NCI-H2081 treated with DMSO at 0.1 percent for 48 hours (cell line): ENCODE data around the gene UCP3.
"Not testable (repeated sequence)": the region's sequence is repeated elsewhere in the genome, so short reads cannot be mapped to it uniquely, and the experiment has no call there.

Experiments
- DNase-seq: peaks from one replicate; lab custom pipeline; 2025; lab: John Stamatoyannopoulos, UW

Gene UCP3

DNA sequence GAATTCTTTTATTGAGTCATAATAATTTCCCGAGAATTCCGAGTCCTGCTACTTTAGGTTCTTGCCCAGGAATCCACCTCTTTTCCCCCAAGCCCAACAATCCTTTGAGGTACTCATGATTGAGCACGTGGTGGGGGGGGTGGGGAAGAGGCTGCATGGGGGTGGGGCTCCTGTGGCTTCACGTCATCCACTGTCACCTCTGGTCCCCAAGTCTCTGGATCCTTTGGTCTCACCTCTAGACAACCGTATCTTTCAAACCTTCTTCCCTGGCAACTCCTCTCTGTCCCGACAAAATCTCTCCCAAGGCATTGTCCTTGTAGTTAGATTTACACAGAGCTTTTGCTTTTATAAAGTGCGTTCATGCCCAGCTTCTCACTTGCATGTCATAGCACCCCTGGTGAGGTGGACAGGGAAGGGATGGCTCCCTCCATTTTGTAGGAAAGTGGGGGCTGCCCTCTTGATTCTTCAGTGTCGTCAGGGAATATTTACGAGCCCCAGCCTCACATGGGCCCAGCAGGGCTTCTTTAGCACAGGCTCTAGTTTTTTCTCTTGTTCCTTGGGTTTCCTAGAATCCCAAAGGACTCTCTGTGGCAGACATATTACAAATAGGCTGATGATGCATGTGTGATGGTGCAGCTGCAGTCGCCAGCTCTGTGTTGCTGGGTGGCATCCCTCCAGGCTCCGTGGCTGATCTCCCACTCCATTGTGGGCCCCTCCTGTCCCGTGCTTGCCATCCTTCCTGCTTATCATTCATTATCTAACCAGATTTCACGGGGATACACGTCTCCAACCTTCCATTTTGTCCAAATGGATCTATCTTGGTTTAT, 8.4 kb downstream of the UCP3 start:
- DNase-seq: no peak

DNA sequence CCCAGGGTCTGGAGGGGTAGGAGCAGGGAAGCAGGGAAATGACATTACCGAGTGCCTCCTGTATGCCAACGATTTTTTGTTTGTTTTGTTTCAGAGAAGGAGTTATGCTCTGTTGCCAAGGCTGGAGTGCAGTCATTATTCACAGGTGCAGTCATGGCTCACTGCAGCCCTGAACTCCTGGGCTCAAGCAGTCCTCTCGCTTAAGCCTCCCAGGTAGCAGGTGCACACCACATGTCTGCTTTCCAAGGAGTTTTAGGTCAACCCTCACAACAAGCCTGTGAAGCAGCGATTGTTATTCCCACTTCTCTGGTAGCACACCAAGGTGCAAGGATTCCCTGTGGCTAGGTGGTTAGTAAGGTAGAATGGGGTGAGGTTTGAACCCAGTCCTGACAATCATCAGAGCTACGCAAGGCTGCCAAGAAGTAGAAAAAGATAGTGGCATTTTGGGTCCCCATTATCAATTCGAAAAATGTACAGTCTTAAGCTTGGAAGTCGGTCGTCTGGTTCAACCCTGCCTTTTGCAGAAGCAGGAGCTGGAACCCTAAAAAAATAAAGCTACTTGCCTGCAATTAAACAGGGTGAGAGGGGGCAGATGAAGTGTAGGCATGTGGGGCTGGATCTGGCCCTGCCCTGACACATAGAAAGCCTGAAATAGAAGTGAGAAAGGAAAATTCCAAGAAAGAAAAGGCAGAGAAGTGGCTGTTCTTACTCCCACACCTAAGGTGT, 9.1 kb downstream of the UCP3 start:
- no peak for DNase-seq

DNA sequence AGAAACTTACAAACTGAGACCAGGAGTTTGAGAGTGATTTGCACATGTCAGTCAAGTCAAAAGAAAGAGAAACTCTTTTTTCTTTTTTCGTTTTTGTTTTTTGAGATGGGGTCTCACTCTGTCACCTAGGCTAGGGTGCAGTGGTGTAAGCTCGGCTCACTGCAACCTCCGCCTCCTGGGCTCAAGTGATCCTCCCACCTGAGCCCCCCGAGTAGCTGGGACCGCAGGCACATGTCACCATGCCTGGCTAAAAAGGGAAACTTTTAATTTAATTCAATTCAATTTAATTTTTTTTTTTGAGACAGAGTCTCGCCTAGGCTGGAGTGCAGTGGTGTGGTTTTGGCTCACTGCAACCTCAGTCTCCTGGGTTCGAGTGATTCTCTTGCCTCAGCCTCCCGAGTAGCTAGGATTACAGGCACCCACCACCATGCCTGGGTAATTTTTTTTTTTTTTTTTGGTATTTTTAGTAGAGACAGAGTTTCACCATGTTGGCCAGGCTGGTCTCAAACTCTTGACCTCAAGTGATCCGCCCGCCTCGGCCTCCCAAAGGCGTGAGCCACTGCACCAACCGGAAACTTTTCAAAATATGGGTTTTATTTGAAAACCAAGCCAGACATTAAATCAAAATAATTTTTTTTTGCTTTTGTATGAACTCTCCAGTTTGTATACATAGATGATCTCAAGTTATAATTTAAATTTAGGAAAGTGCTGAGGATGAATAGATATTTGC, 9.9 kb downstream of the UCP3 start:
- no peak for DNase-seq

DNA sequence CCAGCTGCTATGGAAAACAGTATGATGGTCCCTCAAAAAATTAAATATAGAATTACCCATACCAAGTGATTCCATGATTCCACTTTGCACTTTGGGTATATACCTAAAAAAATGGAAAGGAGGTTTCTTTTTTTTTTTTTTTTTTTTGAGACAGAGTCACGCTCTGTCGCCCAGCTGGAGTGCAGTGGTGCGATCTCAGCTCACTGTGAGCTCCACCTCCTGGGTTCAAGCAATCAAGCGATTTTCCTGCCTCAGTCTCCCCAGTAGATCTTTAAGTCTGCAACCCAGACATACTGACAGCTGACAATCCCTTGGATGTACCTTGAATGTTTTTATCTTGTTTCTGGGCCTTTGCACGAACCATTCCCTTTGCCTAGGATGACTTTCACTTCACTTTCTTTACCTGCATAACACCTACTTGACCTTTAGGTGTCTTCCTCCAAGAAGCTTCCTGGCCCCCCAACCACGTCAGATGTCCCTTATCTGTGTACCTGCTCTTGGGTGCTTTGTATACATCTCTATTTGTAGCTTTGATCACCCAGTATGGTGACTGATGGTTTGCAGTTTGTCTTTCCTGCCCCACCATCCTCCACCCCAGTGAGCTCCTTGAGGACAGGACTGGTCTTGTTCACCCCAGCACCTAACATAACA, 11.6 kb downstream of the UCP3 start:
- DNase-seq: no peak

DNA sequence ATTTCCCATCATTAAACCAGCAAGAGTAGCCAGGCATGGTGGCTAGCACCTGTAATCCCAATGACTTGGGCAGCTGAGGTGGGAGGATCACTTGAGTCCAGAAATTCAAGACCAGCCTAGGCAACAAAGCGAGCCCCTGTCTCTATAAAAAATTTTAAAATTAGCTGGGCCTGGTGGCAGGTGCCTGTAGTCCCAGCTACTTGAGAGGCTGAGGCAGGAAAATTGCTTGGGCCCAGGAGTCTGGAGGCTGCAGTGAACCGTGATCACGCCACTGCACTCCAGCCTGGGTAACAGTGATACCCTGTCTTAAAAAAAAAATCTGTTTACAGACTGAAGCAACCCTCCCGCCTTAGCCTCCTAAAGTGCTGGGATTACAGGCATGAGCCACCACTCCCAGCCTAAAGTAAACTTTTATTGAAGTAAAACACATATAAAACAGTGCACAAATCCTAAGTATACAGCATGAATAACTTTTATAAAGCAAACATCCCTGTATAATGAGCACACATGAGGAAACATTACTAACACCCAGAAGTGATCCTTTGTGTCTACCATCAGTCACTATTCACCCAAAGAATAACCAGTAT, 12.6 kb downstream of the UCP3 start:
- DNase-seq: no peak

DNA sequence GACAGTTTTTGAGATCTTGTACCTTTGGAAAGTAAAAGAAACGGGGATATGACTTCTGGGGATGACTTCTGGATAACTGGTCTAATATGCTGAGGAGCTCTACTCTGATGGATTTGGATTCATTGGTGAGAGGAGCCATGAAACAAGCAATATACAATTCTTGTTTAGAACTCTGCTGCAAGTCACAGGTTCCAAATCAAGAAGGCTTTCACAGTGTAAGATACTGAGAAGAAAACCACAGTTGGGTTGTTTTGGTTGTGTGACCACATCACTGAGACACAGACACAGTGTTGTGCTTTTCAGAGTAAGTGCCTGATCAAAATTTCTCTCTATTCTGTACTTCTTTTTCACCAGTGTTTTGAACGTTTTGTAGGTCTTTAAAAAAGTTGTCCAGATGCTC, 13.2 kb downstream of the UCP3 start:
- DNase-seq: no peak

DNA sequence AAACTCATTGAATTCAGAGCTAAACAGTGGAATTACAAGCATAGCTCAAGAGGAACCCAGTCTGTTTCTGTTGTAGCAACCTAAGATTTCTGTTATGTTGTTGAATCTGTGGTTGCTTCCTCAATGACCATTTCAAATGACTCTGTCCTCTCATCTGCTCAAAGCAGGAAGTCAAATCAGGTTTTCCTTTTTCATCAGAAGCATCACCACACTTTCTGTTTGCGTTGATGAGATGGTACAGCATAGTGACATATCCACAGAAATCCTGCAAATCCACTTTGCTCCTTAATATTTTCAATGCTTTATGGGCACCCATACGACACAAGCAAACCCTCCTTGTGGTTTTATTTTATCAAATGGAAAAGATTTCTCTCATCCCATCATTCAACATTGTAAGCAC, 13.6 kb downstream of the UCP3 start:
- DNase-seq: no peak

DNA sequence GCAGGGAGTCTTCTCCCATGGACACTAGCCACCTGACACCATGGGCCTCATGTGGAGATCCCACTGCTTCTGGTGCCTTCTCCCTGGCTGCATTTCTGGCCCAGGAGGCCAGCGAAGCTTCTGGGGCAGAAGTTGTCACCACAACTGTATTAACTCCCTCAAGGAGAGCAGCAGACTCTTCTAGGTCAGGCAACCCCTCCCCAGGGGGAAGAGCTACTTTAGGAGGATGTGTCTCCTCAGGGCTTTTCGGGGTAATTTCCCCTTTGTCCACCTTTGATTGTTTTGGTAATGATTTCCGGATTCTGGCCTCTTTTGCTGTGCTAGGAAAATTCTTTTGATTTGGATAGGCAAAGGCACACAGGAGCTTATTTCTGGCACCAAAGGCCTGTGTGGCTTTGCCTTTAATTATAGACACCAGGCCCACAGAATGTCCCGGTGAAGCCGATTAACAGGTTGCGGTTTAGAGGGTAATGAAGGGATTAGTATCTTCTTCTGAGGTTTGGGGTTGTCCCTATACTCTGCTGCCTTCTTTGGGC, 17.3 kb downstream of the UCP3 start:
- no peak for DNase-seq

DNA sequence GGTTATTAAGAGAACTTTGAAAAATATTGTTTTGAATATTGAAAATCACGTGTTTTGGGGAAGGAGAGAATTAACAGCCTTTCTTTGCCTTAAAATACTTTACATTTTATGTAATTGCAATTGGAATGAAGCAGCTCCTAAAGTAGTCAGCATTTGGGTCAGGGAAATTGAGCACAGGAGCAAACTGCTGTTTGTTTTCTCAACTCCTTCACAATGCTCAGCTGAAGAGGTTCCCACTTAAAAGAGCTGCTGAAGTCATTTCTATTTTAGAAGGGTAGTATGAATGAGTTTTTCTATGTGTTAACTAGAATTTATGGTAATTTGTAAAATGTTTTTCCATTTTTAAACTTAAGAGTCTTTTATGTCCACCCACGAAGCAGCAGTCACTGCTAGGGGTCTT, 18.2 kb downstream of the UCP3 start:
- DNase-seq: no peak

DNA sequence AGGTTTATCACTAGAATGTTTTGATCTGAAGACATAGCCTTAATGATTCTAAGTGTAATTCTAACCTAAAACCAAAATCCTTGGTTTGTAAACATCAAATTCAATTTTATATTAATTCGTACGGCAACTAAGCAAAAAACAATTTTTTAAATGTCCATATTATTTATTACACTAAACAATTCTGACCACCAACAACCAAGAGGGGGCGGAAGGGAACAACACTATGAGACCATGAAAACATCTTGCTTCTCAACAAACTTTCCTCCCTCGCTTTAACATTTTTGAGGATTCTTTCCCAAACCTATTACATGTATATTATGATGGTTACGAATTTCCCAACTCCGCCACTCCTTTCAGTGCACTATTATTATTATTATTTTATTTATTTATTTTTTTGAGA, 19.7 kb downstream of the UCP3 start:
- no peak for DNase-seq

DNA sequence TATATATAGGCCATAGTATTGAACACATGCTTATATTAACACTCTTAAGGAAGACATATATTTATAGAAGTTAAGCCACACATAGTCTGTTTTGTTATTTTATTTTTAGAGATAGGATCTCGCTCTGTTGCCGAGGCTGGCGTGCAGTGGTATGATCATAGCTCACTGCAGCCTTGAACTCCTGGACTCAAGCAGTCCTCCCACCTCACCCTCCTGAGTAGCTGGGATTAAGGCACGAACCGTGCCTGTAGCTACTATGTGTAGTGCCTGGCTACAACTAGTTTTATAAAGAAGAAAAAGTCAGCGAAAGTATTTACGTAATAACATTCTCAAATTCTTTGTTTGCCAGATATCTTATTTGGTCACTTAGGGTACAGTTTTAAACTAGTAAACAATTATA, 20.7 kb downstream of the UCP3 start:
- DNase-seq: no peak

DNA sequence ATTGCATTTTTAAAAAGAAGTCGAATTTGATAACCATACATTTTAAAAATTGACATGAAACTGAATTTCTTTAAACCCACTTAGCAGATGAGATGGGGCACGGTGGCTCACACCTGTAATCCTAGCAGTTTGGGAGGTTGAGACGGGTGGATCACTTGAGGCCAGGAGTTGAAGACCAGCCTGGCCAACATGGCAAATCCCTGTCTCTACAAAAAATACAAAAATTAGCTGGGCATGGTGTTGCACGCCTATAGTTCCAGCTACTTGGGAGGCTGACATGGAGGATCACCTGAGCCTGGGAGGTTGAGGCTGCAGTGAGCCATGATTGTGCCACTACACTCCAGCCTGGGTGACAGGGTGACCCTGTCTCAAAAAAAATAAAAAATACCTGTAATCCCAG, 23.2 kb downstream of the UCP3 start:
- not testable (repeated sequence) for DNase-seq

DNA sequence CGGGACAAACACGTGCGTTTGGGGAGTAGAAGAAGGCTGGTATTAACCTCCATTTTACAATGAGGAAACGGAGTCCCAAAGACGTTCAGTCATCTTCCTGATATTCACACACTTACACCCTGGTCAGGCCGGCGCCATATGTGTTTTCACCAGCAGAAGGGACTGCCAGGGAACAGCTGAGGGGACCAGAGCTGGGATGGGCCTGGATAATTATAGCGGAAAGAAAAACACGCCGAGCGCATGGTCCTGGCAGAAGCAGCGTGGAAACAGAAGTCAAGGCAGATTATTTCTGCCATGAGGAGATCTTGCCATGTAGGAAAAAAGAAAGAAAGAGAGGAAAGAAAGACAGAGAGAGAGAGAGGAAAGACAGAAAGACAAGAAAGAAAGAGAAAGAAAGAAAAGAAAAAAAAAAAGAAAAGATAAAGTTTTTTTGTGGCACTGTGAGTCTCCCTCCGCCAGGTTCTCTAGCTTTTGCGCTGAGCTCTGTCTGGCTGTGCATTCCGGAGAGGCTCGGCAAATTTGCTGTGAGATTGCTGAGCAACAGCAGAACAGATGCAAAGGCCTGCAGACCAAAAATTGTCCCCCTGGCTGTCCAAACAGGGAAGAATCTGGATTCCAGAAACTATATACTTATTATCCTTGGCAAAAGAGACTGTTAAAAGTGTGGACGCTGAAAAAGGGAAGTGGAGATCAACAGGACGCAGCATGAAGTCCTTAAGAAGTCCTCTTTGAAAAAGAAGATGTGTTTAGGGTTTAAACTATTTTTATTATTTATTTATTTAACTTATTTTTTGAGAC, 24.9 kb downstream of the UCP3 start:
- DNase-seq: no peak

DNA sequence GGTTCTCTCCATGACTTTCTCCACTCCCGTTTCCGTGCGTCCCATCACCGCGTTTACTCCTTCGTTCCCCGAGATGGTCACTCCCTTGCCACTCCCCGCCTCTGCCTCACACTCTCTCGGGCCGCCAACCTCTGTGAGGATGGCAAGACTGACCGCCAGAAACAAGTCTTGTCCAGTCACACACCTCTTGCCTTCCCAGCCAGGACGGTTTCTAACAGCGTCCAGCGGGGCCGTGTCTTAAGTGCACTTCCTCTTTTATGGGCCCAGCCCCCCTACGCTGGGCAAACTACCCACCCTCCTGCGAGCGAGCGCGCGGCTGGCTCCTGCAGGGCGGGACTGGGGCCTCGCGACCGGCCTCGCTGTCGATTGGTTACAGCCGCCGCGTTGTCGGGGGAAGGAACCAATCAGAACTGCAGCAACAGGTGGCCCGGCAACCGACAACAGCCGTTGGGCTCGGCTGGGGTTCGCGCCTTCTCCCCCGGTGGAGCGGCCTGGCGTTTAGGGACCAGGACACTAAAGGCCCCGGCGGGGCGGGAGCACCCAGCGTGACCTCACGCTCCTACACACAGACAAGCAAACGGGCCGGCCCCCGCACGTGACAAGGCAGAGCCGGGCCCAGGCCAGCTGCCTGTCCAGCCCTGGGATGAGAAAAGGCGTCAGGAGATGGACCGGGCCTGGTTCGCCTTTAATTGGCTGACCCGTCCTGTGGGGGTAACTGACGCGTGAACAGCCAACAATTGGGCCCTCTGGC, 25.7 kb downstream of the UCP3 start:
- peak; percentile 92 for DNase-seq

DNA sequence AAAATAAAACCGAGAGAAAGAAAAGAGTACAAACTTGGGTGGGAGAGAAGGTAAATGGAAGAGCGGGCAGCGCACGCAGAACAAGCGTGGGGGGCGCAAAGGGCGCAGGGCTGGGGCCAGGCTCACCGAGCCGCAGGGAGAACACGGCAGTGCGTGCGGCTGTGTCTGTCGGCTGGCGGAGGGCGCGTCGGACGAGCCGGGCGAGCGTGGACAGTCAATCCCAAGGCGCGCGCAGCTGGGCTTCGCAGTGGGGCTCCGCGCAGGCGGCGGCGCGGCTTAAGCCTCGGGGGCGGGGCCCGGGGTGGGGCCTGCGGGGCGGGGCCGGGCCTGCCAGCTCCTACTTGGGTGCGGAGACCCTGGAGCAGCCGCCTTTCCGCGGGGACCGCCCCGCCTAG, 26.3 kb downstream of the UCP3 start, which contains the start of gene UCP2:
UCP2 (minus strand) TSS at position 249 of the 395 bp plus-strand sequence. CDS start 4,465 bp downstream, outside the sequence.
- DNase-seq: peak; percentile 40

DNA sequence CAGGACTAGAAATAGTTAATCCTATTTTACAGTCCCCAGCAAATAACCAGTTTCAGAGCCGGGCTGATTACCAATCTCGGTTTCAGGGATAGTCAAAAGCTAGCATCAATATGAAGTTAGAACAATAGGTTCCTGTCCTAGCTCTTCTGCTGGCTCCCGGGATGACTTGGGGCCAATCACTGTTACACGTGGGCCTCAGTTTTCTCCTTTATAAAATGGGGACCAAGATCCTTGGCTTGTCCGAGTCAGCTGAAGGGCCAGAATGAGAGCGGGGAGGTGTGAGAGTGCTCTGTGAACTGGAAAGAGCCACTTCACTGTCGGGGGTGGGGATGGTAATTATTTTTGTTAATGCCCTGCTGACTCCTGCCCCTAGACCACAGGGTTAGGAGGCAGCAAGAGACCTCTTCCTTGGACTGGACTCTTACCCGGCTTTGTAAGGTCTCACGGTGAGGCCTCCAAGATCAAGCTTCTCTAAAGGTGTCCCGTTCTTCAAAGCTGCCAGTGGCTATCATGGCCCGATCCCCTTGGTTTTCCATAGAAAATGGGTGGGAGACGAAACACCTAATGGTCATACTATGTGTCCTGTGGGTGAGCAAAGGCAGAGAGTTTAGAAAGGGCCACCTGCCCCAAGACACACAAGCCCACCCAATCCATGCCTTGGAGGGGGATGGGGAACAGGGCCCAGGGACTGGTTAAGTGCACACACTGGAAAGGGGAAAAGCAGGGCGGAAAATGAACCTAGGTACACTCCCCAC, 27.7 kb downstream of the UCP3 start:
- DNase-seq: no peak

DNA sequence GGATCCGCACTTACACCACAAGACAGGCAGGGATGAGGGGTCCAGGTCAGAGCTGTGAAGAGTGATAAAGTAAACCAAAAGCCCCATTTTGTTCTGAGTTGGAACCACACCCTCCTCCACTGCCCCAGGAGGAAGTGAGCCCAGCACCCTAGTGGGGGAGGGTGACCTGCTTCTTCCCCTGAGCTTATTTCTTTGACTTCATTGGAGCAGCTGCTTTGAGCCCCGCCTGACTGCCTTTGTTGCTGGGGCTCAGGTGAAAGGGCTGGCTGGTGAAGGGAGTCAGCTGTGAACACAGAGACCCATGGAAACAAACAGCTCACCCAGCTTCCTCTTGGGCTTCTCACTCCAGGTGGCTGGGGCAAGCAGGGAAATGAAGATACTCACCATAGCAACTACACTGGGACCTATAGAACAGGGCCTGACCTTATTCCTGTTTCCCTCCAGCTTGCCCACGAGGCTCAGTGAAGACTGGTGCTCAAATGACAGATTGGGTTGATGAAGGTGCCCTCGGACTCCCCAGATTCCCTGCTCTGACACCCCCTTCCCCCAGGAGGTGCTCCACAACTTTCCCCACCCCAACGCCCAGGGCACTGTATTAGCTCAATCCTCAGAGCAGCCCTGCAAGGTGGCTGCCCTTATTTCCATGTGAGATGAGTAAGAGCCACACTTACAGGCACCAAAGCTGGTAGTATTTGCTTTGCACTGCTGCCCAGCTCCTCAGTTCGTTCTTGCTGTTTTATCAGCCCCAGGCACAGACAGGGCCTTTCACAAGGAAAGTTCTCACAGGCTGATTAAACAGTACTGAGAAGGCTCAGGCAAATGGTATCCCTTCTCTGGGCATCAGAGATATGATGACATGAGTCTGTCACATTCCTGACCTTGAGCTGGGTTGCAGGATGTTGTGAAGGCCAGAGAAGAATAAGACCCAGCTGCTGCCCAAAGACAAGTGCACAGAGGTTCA, 28.6 kb downstream of the UCP3 start:
- peak; percentile 70 for DNase-seq

DNA sequence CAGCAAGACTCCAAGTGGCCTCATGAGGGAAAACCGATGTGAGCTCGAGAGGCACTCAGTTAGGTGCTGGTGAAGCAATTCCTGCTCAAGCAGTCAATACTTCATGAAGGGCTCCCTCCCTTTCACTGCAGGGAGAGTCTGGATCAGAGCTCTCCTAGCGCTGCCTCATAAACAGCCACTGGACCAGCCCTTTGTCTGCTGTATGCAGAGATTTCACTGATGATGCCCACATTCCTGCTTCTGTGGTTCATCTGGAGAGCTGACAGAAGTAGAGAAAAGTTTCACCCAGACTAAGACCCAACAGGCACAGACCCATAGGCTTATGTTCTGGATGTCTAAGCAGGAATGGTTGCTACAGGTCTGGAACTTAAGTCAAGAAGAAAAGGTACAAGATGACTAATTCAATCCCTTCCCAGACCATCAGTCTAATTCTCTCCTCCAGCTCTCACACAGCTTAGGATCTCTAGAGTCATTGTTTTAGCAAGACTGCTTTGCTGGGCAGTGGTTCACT, 30.3 kb downstream of the UCP3 start:
- DNase-seq: no peak
